ENCODE measurements around the gene LRP2. TPM values are rescaled to one million over a fixed set of nuclear protein-coding genes. Genes with fewer than 3 reads are reported as not detected.
"Not testable (repeated sequence)": the region's sequence is repeated elsewhere in the genome, so short reads cannot be mapped to it uniquely, and the experiment has no call there.

LRP2 gene
- total and polyA plus RNA-seq, 8 donors: 2.5 to 34.6 (median 4.0) TPM

- TF ChIP-seq, protein P1, sequence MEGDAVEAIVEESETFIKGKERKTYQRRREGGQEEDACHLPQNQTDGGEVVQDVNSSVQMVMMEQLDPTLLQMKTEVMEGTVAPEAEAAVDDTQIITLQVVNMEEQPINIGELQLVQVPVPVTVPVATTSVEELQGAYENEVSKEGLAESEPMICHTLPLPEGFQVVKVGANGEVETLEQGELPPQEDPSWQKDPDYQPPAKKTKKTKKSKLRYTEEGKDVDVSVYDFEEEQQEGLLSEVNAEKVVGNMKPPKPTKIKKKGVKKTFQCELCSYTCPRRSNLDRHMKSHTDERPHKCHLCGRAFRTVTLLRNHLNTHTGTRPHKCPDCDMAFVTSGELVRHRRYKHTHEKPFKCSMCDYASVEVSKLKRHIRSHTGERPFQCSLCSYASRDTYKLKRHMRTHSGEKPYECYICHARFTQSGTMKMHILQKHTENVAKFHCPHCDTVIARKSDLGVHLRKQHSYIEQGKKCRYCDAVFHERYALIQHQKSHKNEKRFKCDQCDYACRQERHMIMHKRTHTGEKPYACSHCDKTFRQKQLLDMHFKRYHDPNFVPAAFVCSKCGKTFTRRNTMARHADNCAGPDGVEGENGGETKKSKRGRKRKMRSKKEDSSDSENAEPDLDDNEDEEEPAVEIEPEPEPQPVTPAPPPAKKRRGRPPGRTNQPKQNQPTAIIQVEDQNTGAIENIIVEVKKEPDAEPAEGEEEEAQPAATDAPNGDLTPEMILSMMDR (IDR thresholded peaks at IDR 0.05): no peak
- Histone ChIP-seq H3K36me3 (no peaks in the 10 kb centered on the region), H3K9me3 (no peaks in the 10 kb centered on the region), H3K4me3 (no peak overlapping the region), H3K27me3 (no peaks in the 10 kb centered on the region), H3K27ac (no peak overlapping the region), H3K4me1 (no peaks in the 10 kb centered on the region)
- intact Hi-C loops (cut with DNase I): no loop called here
- DNase-seq (no peak), ATAC-seq (no peak)
These were observed 90.3 kb downstream of the LRP2 start for GRCh38 chr2:169272010-169272409.

DNA sequence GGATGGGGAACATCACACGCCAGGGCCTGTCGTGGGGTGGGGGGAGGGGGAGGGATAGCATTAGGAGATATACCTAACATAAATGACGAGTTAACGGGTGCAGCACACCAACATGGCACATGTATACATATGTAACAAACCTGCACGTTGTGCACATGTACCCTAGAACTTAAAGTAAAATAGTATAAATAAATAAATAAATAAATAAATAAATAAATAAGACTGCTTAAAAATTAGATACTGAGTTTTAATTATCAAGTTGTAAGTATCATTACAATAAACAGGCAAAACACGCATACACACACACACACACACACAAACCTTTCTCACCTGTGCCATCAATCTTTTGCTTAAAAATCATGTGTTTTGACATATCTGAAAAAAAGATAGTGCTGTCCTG is 91.8 kb downstream of the LRP2 start:
- H3K4me3 ChIP-seq; DNase-seq; H3K4me1 ChIP-seq; intact Hi-C loops (cut with DNase I); H3K27me3 ChIP-seq; ATAC-seq; H3K36me3 ChIP-seq; H3K9me3 ChIP-seq; H3K27ac ChIP-seq: not testable (repeated sequence)

- DNase-seq (no peak), ATAC-seq (no peak)
- Histone ChIP-seq H3K4me1 (peaks cover 3% of the 10 kb centered on the region in 2 donors), H3K27ac (no peak overlapping the region), H3K36me3 (no peaks in the 10 kb centered on the region), H3K9me3 (no peaks in the 10 kb centered on the region), H3K27me3 (no peaks in the 10 kb centered on the region), H3K4me3 (no peak overlapping the region)
- intact Hi-C loops (cut with DNase I): no loop called here
- TF ChIP-seq, protein P1 (IDR thresholded peaks at IDR 0.05): no peak
These were observed 96.7 kb downstream of the LRP2 start for GRCh38 chr2:169265591-169265990.

- ATAC-seq: no peak
- Histone ChIP-seq H3K9me3 (no peaks in the 10 kb centered on the region), H3K4me1 (peaks cover 0 to 2% of the 10 kb centered on the region in 2 donors), H3K27ac (no peak overlapping the region), H3K36me3 (no peaks in the 10 kb centered on the region), H3K4me3 (no peak overlapping the region), H3K27me3 (no peaks in the 10 kb centered on the region)
- DNase-seq: no peak
- TF ChIP-seq, protein P1 (IDR thresholded peaks at IDR 0.05): no peak
- intact Hi-C loops (cut with DNase I): no loop called here
These were observed 101.3 kb downstream of the LRP2 start for GRCh38 chr2:169260846-169261642.

GRCh38 chr2:169260246-169260645 is 102.1 kb downstream of the LRP2 start:
- no peaks in the 10 kb centered on the region for H3K9me3 ChIP-seq
- no peaks in the 10 kb centered on the region for H3K36me3 ChIP-seq
- no peak overlapping the region for H3K4me3 ChIP-seq
- no peaks in the 10 kb centered on the region for H3K4me1 ChIP-seq
- H3K27ac ChIP-seq: no peak overlapping the region
- DNase-seq (no peak), ATAC-seq (no peak)
- no peaks in the 10 kb centered on the region for H3K27me3 ChIP-seq
- TF ChIP-seq, protein P1 (IDR thresholded peaks at IDR 0.05): no peak
- intact Hi-C loops (cut with DNase I): no loop called here

GRCh38 chr2:169259402-169259801 is 102.9 kb downstream of the LRP2 start:
- H3K27ac ChIP-seq: no peak overlapping the region
- TF ChIP-seq, protein P1 (IDR thresholded peaks at IDR 0.05): no peak
- no peaks in the 10 kb centered on the region for H3K27me3 ChIP-seq

More at GRCh38 chr2:169259402-169259801, 102.9 kb downstream of the LRP2 start:
- Histone ChIP-seq H3K9me3 (no peaks in the 10 kb centered on the region), H3K36me3 (no peaks in the 10 kb centered on the region), H3K4me1 (no peaks in the 10 kb centered on the region), H3K4me3 (no peak overlapping the region)
- no peak for ATAC-seq
- DNase-seq: no peak
- intact Hi-C loops (cut with DNase I): no loop called here

Data from left lung (tissue), 10 donors.